PC-9 (cell line): ENCODE data around the gene GTPBP10.

ENCODE experiments used
- CTCF ChIP-seq: fragments of 200-600 bp; sonication (generic); conservative IDR thresholded peaks from 2 replicates; pipeline ENCODE4 v1.6.1; 2017; ENCODE audit warnings: mixed run types, antibody characterized with exemption, mild to moderate bottlenecking, moderate library complexity
- EZH2 ChIP-seq: fragments of 200-600 bp; sonication (generic); IDR thresholded peaks from 2 replicates; pipeline ENCODE4 v1.8.0; 2017; ENCODE audit warnings: antibody characterized with exemption, low read depth

DNA sequence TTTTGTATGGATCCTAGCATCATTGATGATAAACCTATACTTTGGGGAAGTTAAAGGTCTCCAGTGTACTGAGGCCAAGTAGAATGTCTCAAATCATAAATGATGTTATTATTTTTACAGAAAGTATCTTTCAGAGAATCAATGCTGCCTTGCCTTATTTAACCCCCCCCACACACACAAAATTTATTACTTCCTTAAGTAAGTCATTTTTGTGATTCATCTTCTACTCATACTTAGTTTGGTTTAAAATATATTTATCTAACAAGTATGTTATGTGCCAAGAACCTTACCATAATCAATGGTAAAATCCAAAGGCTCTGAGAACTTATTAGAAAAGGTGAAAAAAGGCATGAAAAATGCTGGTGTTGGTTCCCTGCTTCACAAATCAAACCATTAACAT lies 37.9 kb downstream of the GTPBP10 start:
- TF ChIP-seq CTCF (no peak), EZH2 (no peak)
